GM18511 (cell line): ENCODE data around the gene TMEM263.
A peak's percentile ranks its signal among the peaks of the same experiment; 100 is the strongest.

Experiments used
- ATAC-seq: cut with Tn5 transposase; IDR thresholded peaks from one replicate; pipeline ENCODE4 v1.9.1; 2021; ENCODE audit warnings: mild to moderate bottlenecking, moderate library complexity; ENCODE audit not compliant: unreplicated experiment

TMEM263 gene

GRCh38 chr12:106947461-106947860 is 8.2 kb upstream of the TMEM263 start:
- no peak for ATAC-seq

GRCh38 chr12:106950591-106950990 is 5.1 kb upstream of the TMEM263 start:
- ATAC-seq: no peak

GRCh38 chr12:106953352-106954250 is 2.1 kb upstream of the TMEM263 start:
- no peak for ATAC-seq

GRCh38 chr12:106954462-106955376 is 988 bp upstream of the TMEM263 start:
- ATAC-seq: peak; percentile 17

- ATAC-seq: peak; percentile 46
These were observed 406 bp downstream of the TMEM263 start for GRCh38 chr12:106956048-106956578.

- ATAC-seq: no peak
These were observed 1.9 kb downstream of the TMEM263 start for GRCh38 chr12:106957583-106957982.

- no peak for ATAC-seq
These were observed 4.7 kb downstream of the TMEM263 start for GRCh38 chr12:106960443-106960842.

- ATAC-seq: no peak
These were observed 6.6 kb downstream of the TMEM263 start for GRCh38 chr12:106962286-106962685.

- no peak for ATAC-seq
These were observed 8.8 kb downstream of the TMEM263 start for GRCh38 chr12:106964526-106964925.

- ATAC-seq: no peak
These were observed 15.4 kb downstream of the TMEM263 start for GRCh38 chr12:106971065-106971464.

GRCh38 chr12:106973545-106973944 is 17.8 kb downstream of the TMEM263 start:
- ATAC-seq: no peak

- peak; percentile 89 for ATAC-seq
These were observed 18.8 kb downstream of the TMEM263 start for GRCh38 chr12:106974511-106974910.

GRCh38 chr12:106975098-106975497 is 19.4 kb downstream of the TMEM263 start:
- no peak for ATAC-seq

GRCh38 chr12:106975993-106976658 is 20.4 kb downstream of the TMEM263 start:
- ATAC-seq: no peak

- no peak for ATAC-seq
These were observed 21.0 kb downstream of the TMEM263 start for GRCh38 chr12:106976668-106977067.

- no peak for ATAC-seq
These were observed 22.5 kb downstream of the TMEM263 start for GRCh38 chr12:106978035-106978800.

- no peak for ATAC-seq
These were observed 25.2 kb downstream of the TMEM263 start for GRCh38 chr12:106980944-106981343.

- ATAC-seq: no peak
These were observed 26.1 kb downstream of the TMEM263 start for GRCh38 chr12:106981788-106982187.

- no peak for ATAC-seq
These were observed 26.5 kb downstream of the TMEM263 start for GRCh38 chr12:106982229-106982628.

GRCh38 chr12:106984588-106985137 is 29.0 kb downstream of the TMEM263 start:
- no peak for ATAC-seq
